Keratinocyte (primary cell): ENCODE results near the gene KIF26A.

ENCODE experiments used
- CTCF ChIP-seq, 3 experiments: IDR thresholded peaks in 1 of 3; conservative IDR thresholded peaks in 1 of 3; optimal IDR thresholded peaks in 1 of 3; 2 replicates in 2 of 3; 3 replicates in 1 of 3; pipeline versions ENCODE3 to v1.5.1; 2011; ENCODE audit warnings: low read length in 3 of 3, mild to moderate bottlenecking in 3 of 3, moderate library complexity in 2 of 3, control low read depth in 1 of 3, inconsistent platforms in 1 of 3; ENCODE audit not compliant: insufficient read depth in 2 of 3; ENCODE audit errors: extremely low read depth in 1 of 3
- EZH2 ChIP-seq: IDR thresholded peaks from one replicate; pipeline ENCODE4 v1.6.1; 2012; ENCODE audit warnings: inconsistent platforms, mild to moderate bottlenecking, low read length, moderate library complexity

- TF ChIP-seq CTCF (optimal IDR thresholded peaks at IDR 0.05 in 1 of 3, IDR thresholded peaks at IDR 0.05 in 1 of 3, conservative IDR thresholded peaks at IDR 0.05 in 1 of 3; ENCODE audit: extremely low read depth in 1 of 3, insufficient read depth in 2 of 3, low read length in 3 of 3) (no peak), EZH2 (no peak)
These were observed 88.3 kb downstream of the KIF26A start for GRCh38 chr14:104226421-104227383.
